Stimulated activated CD8-positive, alpha-beta memory T cell treated with anti-CD3 and anti-CD28 coated beads, Interleukin-15, amount 100 ng/mL, for 48 hours (primary cell): ENCODE data around the gene PRRT3.
"Not testable (repeated sequence)": the region's sequence is repeated elsewhere in the genome, so short reads cannot be mapped to it uniquely, and the experiment has no call there.

Experiments used
- DNase-seq, 2 donors: peaks; one replicate each; pipeline ENCODE4 v3.0.0-alpha.2; 2020; ENCODE audit warnings: low read depth in 2 of 2

PRRT3 gene

GRCh38 chr3:9918261-9919038 lies 33.8 kb downstream of the PRRT3 start:
- no peak for DNase-seq

GRCh38 chr3:9917820-9918219 lies 34.4 kb downstream of the PRRT3 start:
- no peak for DNase-seq

GRCh38 chr3:9916734-9917680 lies 35.2 kb downstream of the PRRT3 start, which contains the start of gene IL17RC:
IL17RC (plus strand) TSS chr3:9917098; CDS start chr3:9917316, 218 bp downstream.
- DNase-seq = peak; percentile 26 to 32

DNA sequence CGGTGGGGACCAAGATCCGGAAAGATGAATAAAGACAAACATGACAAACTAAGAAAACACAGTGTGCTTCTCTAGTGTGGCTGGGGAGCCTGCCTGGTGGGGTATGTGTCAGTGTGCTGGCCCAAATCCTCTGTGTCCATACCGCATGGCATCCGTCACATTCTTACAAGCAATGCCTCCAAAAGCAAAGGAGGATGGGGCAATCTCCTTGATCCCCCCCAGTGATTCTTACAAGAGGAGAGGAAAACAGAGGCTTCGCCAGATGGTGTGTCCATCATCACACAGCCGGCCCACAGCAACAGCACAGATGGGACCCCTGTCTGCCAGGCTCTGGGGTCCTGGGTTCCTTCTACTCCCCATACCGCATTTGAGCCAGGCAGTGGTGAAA lies 35.9 kb downstream of the PRRT3 start:
- no peak for DNase-seq

DNA sequence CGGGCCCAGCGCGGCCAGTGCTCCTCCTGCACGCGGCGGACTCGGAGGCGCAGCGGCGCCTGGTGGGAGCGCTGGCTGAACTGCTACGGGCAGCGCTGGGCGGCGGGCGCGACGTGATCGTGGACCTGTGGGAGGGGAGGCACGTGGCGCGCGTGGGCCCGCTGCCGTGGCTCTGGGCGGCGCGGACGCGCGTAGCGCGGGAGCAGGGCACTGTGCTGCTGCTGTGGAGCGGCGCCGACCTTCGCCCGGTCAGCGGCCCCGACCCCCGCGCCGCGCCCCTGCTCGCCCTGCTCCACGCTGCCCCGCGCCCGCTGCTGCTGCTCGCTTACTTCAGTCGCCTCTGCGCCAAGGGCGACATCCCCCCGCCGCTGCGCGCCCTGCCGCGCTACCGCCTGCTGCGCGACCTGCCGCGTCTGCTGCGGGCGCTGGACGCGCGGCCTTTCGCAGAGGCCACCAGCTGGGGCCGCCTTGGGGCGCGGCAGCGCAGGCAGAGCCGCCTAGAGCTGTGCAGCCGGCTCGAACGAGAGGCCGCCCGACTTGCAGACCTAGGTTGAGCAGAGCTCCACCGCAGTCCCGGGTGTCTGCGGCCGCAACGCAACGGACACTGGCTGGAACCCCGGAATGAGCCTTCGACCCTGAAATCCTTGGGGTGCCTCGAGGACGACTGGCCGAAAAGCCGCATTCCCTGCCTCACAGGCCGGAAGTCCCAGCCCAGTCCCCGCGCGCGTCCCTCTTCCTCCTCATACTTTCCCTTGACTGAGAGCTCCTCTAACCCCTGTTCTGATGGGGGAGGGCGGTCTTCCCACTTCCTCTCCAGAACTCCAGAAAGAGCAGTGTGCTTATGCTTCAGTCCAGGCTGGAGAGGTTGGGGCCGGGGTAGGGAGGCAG lies 36.7 kb downstream of the PRRT3 start:
- DNase-seq = no peak

- no peak for DNase-seq
These were observed 37.5 kb downstream of the PRRT3 start for GRCh38 chr3:9914559-9915253.

- DNase-seq = no peak
These were observed 38.2 kb downstream of the PRRT3 start for GRCh38 chr3:9914011-9914410.

DNA sequence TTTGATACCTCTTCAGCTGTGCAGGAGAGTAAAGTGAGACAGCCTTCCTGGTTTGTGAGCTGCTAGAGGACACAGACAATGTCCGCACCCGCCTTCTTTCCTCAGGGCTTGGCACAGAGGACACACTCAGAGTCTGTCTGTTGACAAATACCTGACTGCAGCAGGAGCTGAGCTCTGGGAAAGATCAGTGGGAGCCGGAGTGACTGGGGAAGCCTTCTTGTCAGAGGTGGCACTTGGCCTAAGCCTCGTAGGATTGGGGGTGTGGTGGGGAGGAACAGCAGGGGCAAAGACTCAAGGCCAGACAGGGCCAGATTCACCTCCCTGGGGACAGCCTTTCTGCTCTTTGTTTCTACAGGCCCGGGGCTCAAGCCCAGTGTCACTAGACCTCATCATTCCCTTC lies 38.6 kb downstream of the PRRT3 start:
- DNase-seq = no peak

DNA sequence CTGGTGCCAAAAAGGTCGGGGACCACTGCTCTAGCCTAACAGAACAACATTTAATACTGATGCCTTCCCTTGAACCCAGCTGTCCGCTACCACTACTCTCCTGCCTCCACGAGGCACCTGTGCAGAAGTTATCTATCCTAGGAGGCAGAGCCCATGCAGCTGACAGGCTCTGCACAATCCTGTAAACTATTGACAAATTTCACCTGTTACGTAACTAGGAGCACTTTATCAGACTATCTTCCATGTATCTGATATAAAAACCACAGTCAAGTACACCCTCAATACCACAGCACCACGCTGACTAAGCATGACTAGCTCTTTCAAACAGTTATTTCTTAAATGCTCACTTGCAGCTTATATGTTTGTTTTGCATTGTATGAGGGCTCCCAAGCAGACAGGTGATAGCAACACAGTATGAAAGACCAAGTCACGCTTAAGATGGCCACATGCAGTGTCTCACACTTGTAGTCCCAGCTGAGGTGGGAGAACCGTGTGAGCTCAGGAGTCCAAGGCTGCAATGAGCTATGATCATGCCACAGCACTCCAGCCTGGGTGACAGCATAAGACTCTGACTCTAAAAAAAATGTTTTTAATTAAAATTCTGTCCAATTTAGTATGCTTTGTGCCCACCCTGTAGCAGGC lies 39.8 kb downstream of the PRRT3 start:
- no peak for DNase-seq

DNA sequence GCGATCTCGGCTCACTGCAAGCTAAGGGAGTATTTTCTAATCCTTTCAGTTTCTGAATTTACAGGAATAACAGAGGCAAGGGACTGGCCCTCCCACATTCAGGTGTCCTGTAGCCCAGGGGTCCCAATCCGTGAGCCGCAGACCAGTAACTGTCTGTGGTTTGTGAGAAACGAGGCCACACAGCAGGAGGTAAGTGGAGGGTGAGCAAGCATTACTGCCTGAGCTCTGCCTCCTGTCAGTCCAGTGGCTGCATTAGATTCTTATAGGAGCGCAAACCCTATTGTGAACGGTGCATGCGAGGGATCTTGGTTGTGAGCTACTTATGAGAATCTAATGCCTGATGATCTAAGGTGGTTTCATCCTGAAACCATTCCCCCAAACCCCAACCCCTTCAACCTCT lies 40.3 kb downstream of the PRRT3 start:
- no peak for DNase-seq

GRCh38 chr3:9909221-9910013 lies 42.8 kb downstream of the PRRT3 start:
- no peak for DNase-seq

- DNase-seq = no peak
These were observed 43.9 kb downstream of the PRRT3 start for GRCh38 chr3:9908286-9908685.

DNA sequence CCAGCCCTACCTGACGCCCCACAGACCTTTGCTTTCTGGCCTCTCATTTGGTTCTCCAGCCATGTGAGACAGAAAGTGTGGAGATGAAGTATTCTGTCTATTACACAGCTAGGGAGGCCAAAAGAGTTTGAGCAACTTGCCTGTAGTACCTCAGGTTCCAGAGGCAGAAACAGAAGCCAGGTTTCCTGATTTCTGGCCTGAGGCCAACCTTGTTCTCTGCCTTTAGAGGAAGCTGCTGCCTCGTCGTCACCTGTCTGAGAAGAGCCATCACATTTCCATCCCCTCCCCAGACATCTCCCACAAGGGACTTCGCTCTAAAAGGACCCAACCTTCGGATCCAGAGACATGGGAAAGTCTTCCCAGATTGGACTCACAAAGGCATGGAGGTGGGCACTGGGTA lies 45.7 kb downstream of the PRRT3 start:
- no peak for DNase-seq

GRCh38 chr3:9903904-9904303 lies 48.3 kb downstream of the PRRT3 start:
- no peak for DNase-seq

- no peak for DNase-seq
These were observed 49.0 kb downstream of the PRRT3 start for GRCh38 chr3:9903238-9903624.

- DNase-seq = no peak
These were observed 49.6 kb downstream of the PRRT3 start, which contains the start of gene IL17RE for GRCh38 chr3:9902372-9903237. IL17RE (plus strand) TSS chr3:9902848; CDS start chr3:9902933, 85 bp downstream.

- DNase-seq = no peak
These were observed 50.2 kb downstream of the PRRT3 start for GRCh38 chr3:9901967-9902366.

DNA sequence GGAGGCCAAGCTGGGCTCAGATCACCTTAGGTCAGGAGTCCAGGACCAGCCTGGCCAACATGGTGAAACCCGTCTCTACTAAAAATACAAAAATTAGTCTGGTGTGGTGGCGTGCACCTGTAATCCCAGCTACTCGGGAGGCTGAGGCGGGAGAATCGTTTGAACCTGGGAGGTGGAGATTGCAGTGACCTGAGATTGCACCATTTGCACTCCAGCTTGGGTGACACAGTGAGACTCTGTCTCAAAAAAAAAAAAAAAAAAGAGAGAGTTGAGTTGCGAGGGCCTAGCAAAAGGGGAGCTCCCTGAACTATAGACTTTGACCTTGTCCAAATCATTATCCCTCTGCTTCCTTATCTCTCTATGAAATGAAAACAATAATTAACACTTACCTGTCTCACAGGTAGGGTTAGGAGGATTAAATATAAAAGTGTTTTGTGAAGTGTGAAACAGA lies 51.2 kb downstream of the PRRT3 start:
- DNase-seq = not testable (repeated sequence)
